Measurements from ENCODE around the gene SPAG6.

SPAG6 gene

DNA sequence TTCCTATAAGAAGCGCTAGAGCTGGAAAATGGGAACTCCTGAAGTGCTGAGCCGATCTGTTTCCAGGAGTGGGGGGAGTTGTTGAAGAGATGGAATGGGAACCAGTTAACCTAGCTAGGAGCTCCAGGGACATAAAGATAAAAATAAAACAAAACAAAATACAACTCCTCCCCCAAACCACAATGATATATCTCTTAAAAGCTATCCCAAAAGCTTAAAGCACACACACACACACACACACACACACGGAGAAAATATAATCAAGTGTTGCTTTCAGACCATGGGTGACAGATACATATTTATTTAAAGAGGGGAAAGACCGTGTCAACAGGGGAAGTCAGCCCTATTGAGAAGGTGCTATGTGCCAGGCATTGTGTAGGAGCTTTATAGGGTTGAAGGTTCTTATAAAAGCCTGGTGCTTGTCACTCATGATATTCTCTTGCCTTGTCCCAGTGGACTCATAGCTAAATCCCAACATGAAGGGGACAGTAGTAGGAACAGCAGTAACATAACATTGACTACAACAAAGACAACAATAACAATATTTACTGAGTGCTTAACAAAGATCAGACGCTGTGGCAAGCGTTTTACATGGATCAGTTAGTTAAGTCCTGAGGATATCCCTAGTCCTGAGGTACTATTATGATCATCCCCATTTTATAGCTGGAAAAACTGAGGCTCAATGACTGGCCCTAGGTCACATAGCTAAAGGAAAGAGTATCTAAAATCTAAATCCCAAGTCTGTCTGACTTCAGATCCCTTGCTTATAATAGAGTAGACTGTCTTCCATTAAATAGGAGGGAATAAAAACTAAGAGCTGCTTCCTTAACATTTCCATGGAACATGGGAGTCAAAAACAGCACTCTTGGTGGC lies 115.5 kb downstream of the SPAG6 start:
- no peak overlapping the region for H3K4me3 ChIP-seq (ENCODE audit: low read depth in 1 of 2, low read length in 2 of 2)
- H3K36me3 ChIP-seq (ENCODE audit: insufficient read depth, low read length) = no peaks in the 10 kb centered on the region
- H3K4me1 ChIP-seq (ENCODE audit: insufficient read depth, low read length) = no peaks in the 10 kb centered on the region
- H3K27me3 ChIP-seq (ENCODE audit: insufficient read depth, low read length, poor library complexity) = no peaks in the 10 kb centered on the region
- H3K79me2 ChIP-seq (ENCODE audit: insufficient read depth, low read length) = no peaks in the 10 kb centered on the region
- no peak overlapping the region for H3K9ac ChIP-seq (ENCODE audit: low read depth, low read length)
- H3K4me2 ChIP-seq (ENCODE audit: insufficient read depth, low read length) = no peak overlapping the region
- H4K20me1 ChIP-seq (ENCODE audit: insufficient read depth, low read length) = no peaks in the 10 kb centered on the region
- no peak overlapping the region for H2AFZ ChIP-seq (ENCODE audit: low read depth, low read length)
- DNase-seq (no peak), ATAC-seq (ENCODE audit: insufficient read depth, low read depth) (no peak)
- H3K27ac ChIP-seq (ENCODE audit: low read length) = no peak overlapping the region
- no peak for TF ChIP-seq EZH2 (IDR thresholded peaks at IDR 0.05; ENCODE audit: borderline replicate concordance, low read depth, low read length, severe bottlenecking)
- TF ChIP-seq, protein P1, sequence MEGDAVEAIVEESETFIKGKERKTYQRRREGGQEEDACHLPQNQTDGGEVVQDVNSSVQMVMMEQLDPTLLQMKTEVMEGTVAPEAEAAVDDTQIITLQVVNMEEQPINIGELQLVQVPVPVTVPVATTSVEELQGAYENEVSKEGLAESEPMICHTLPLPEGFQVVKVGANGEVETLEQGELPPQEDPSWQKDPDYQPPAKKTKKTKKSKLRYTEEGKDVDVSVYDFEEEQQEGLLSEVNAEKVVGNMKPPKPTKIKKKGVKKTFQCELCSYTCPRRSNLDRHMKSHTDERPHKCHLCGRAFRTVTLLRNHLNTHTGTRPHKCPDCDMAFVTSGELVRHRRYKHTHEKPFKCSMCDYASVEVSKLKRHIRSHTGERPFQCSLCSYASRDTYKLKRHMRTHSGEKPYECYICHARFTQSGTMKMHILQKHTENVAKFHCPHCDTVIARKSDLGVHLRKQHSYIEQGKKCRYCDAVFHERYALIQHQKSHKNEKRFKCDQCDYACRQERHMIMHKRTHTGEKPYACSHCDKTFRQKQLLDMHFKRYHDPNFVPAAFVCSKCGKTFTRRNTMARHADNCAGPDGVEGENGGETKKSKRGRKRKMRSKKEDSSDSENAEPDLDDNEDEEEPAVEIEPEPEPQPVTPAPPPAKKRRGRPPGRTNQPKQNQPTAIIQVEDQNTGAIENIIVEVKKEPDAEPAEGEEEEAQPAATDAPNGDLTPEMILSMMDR (IDR thresholded peaks at IDR 0.05; ENCODE audit: borderline replicate concordance, extremely low read depth, low read length, poor library complexity, severe bottlenecking) = no peak
- H3K9me3 ChIP-seq (ENCODE audit: insufficient read depth, low read length, severe bottlenecking) = no peaks in the 10 kb centered on the region

DNA sequence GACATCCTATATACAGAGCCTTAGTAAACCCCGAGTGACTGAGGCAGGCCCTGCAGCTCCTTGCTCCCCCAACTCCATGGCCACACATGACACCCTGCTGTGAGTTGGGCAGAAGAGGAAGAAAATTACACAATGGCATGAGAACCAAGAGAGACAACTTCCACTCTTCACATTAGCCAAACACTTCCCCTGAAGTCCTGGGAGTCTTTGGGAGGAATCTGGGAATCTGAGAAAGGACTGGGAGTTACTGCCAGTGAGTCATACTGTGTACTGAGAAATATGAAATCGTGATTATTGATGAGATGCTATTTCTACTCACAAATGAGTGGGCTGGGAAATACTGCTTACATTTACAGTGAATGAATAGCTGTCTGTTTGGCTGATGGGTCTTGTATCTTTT lies 116.6 kb downstream of the SPAG6 start:
- no peak overlapping the region for H3K27ac ChIP-seq (ENCODE audit: low read length)
- no peaks in the 10 kb centered on the region for H3K27me3 ChIP-seq (ENCODE audit: insufficient read depth, low read length, poor library complexity)
- TF ChIP-seq, protein P1 (IDR thresholded peaks at IDR 0.05; ENCODE audit: borderline replicate concordance, extremely low read depth, low read length, poor library complexity, severe bottlenecking) = no peak
- no peak for TF ChIP-seq EZH2 (IDR thresholded peaks at IDR 0.05; ENCODE audit: borderline replicate concordance, low read depth, low read length, severe bottlenecking)
- no peaks in the 10 kb centered on the region for H3K9me3 ChIP-seq (ENCODE audit: insufficient read depth, low read length, severe bottlenecking)
- H3K4me2 ChIP-seq (ENCODE audit: insufficient read depth, low read length) = no peak overlapping the region
- H3K4me1 ChIP-seq (ENCODE audit: insufficient read depth, low read length) = no peaks in the 10 kb centered on the region
- no peak overlapping the region for H3K4me3 ChIP-seq (ENCODE audit: low read depth in 1 of 2, low read length in 2 of 2)
- H4K20me1 ChIP-seq (ENCODE audit: insufficient read depth, low read length) = no peaks in the 10 kb centered on the region
- no peaks in the 10 kb centered on the region for H3K79me2 ChIP-seq (ENCODE audit: insufficient read depth, low read length)
- H3K36me3 ChIP-seq (ENCODE audit: insufficient read depth, low read length) = no peaks in the 10 kb centered on the region
- no peak overlapping the region for H3K9ac ChIP-seq (ENCODE audit: low read depth, low read length)
- ATAC-seq (ENCODE audit: insufficient read depth, low read depth) (no peak), DNase-seq (no peak)
- no peak overlapping the region for H2AFZ ChIP-seq (ENCODE audit: low read depth, low read length)

DNA sequence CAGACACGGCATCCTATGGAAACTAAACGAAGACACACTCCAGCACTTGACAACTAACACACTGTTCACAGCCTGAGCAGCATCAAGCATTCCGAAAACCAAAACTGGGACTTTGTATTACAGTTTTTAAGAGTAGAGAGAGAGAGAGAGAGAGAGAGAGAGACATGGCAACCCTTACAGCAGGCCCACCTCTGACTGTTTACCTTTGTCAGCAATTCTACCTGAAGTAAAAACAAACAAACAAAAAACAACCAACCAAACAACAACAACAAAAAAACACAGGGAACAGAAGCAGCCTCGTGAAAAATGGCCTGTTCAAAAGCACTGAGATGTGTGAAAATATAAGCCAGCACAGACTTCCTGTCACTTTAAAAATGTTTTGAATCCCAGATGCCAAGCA lies 118.0 kb downstream of the SPAG6 start:
- no peak for DNase-seq
- Histone ChIP-seq H3K4me2 (ENCODE audit: insufficient read depth, low read length) (no peak overlapping the region), H3K27ac (ENCODE audit: low read length) (no peak overlapping the region), H3K79me2 (ENCODE audit: insufficient read depth, low read length) (no peaks in the 10 kb centered on the region), H3K9ac (ENCODE audit: low read depth, low read length) (no peak overlapping the region), H3K27me3 (ENCODE audit: insufficient read depth, low read length, poor library complexity) (no peaks in the 10 kb centered on the region), H3K9me3 (ENCODE audit: insufficient read depth, low read length, severe bottlenecking) (no peaks in the 10 kb centered on the region), H3K4me3 (ENCODE audit: low read depth in 1 of 2, low read length in 2 of 2) (no peak overlapping the region), H3K36me3 (ENCODE audit: insufficient read depth, low read length) (no peaks in the 10 kb centered on the region), H3K4me1 (ENCODE audit: insufficient read depth, low read length) (no peaks in the 10 kb centered on the region), H4K20me1 (ENCODE audit: insufficient read depth, low read length) (no peaks in the 10 kb centered on the region), H2AFZ (ENCODE audit: low read depth, low read length) (no peak overlapping the region)
- no peak for ATAC-seq (ENCODE audit: insufficient read depth, low read depth)
- TF ChIP-seq, protein P1 (IDR thresholded peaks at IDR 0.05; ENCODE audit: borderline replicate concordance, extremely low read depth, low read length, poor library complexity, severe bottlenecking) = no peak
- TF ChIP-seq EZH2 (IDR thresholded peaks at IDR 0.05; ENCODE audit: borderline replicate concordance, low read depth, low read length, severe bottlenecking) = no peak
